Activated T-helper 1 cell treated with anti-CD3 and anti-CD28 coated beads, Interleukin-12 subunit alpha, Interleukin-12 subunit beta, Interleukin-2, Interleukin-4 antibody, amounts not matched to agents 30 ng/mL and 10 ng/mL and 1 ng/mL, durations not matched to agents 14 hours and 24 hours and 36 hours (primary cell): ENCODE results near the gene DNAJC17. TPM values are rescaled to one million over a fixed set of nuclear protein-coding genes. Genes with fewer than 3 reads are reported as not detected.
A peak's percentile ranks its signal among the peaks of the same experiment; 100 is the strongest.

Experiments
- DNase-seq: peaks from one replicate; pipeline ENCODE4 v3.0.0; 2021; ENCODE audit warnings: low spot score
- H3K27ac Mint-ChIP-seq: one replicate; pipeline ENCODE4 v1.8.0; 2021; ENCODE audit warnings: mild to moderate bottlenecking, mixed read lengths
- H3K27me3 Mint-ChIP-seq: one replicate; pipeline ENCODE4 v1.8.0; 2022; ENCODE audit warnings: mild to moderate bottlenecking, moderate library complexity, mixed read lengths; ENCODE audit not compliant: insufficient read depth
- H3K36me3 Mint-ChIP-seq: one replicate; pipeline ENCODE4 v1.8.0; 2021; ENCODE audit warnings: low read depth, mixed read lengths
- H3K4me1 Mint-ChIP-seq: one replicate; pipeline ENCODE4 v1.8.0; 2021; ENCODE audit warnings: low read depth, mixed read lengths
- H3K4me3 Mint-ChIP-seq: one replicate; pipeline ENCODE4 v1.8.0; 2021; ENCODE audit warnings: mild to moderate bottlenecking, moderate library complexity, mixed read lengths
- H3K9me3 Mint-ChIP-seq: one replicate; pipeline ENCODE4 v1.8.0; 2021; ENCODE audit warnings: mixed read lengths
- intact Hi-C: fragments of 100-400 bp; cut with micrococcal nuclease; formaldehyde crosslinking; loops from one replicate; pipeline ENCODE4 v1.15.1; 2024
- total RNA-seq: library from RNA; stranded (reverse); gene quantifications from 2 replicates; pipeline ENCODE4 v1.2.3, GENCODE V29; 2022

The DNAJC17 gene
- total RNA-seq = 52.5 and 54.1 TPM in 2 replicates

GRCh38 chr15:40807028-40807887 lies at the start of gene DNAJC17, which contains the start of gene ZFYVE19:
TSS of gene DNAJC17 (minus strand) at chr15:40807473. CDS start at chr15:40807446, 27 bp downstream.
TSS of gene ZFYVE19 (plus strand) at chr15:40807089. CDS start at chr15:40807590, 501 bp downstream.
- no peaks in the 10 kb centered on the region for H3K27me3 Mint-ChIP-seq

GRCh38 chr15:40856746-40857145 lies 49.5 kb upstream of the DNAJC17 start:
- no peaks in the 10 kb centered on the region for H3K27me3 Mint-ChIP-seq
- no peaks in the 10 kb centered on the region for H3K9me3 Mint-ChIP-seq
- no peak overlapping the region for H3K4me3 Mint-ChIP-seq
- DNase-seq = no peak
- intact Hi-C loops = loop anchor here (1.0 to 5.0 kb wide), 4 partner anchors 18 to 331 kb away; partner anchors contain the start of genes DNAJC17, RHOV, VPS18 and ZFYVE19
- peaks cover 18% of the 10 kb centered on the region for H3K4me1 Mint-ChIP-seq
- no peak overlapping the region for H3K27ac Mint-ChIP-seq
- no peaks in the 10 kb centered on the region for H3K36me3 Mint-ChIP-seq

More at GRCh38 chr15:40807028-40807887, at the start of gene DNAJC17, which contains the start of gene ZFYVE19:
- H3K4me1 Mint-ChIP-seq = peaks cover 17% of the 10 kb centered on the region
- intact Hi-C loops = loop anchor here (1.0 to 5.0 kb wide), 16 partner anchors 37 to 1466 kb away; partner anchors contain the start of genes CHAC1, CHP1, GANC and INO80
- H3K36me3 Mint-ChIP-seq = peaks cover 15% of the 10 kb centered on the region
- peak within 1 kb of the TSS; percentile 93 for H3K4me3 Mint-ChIP-seq
- H3K9me3 Mint-ChIP-seq = no peaks in the 10 kb centered on the region
- peak within 1 kb of the TSS; percentile 100 for H3K27ac Mint-ChIP-seq
- DNase-seq = peak; percentile 93

- Mint-ChIP-seq H3K4me1 (peaks cover 18% of the 10 kb centered on the region), H3K36me3 (peaks cover 2% of the 10 kb centered on the region), H3K27me3 (no peaks in the 10 kb centered on the region), H3K27ac (no peak overlapping the region), H3K4me3 (no peak overlapping the region), H3K9me3 (no peaks in the 10 kb centered on the region)
- intact Hi-C loops = loop anchor here (5.0 kb wide), 2 partner anchors 48 to 332 kb away; partner anchors contain the start of genes DNAJC17 and ZFYVE19
- DNase-seq = no peak
Measured at GRCh38 chr15:40855706-40856234, 48.5 kb upstream of the DNAJC17 start.

GRCh38 chr15:40854161-40854560 lies 46.9 kb upstream of the DNAJC17 start:
- H3K4me1 Mint-ChIP-seq = peaks cover 15% of the 10 kb centered on the region
- DNase-seq = no peak
- H3K4me3 Mint-ChIP-seq = no peak overlapping the region
- H3K9me3 Mint-ChIP-seq = no peaks in the 10 kb centered on the region
- peaks cover 2% of the 10 kb centered on the region for H3K36me3 Mint-ChIP-seq
- no peak overlapping the region for H3K27ac Mint-ChIP-seq
- H3K27me3 Mint-ChIP-seq = no peaks in the 10 kb centered on the region
- intact Hi-C loops = no loop called here

GRCh38 chr15:40853241-40853890 lies 46.1 kb upstream of the DNAJC17 start:
- no peak for DNase-seq
- Mint-ChIP-seq H3K4me3 (no peak overlapping the region), H3K27ac (no peak overlapping the region), H3K36me3 (peaks cover 2% of the 10 kb centered on the region), H3K9me3 (no peaks in the 10 kb centered on the region), H3K27me3 (no peaks in the 10 kb centered on the region), H3K4me1 (peaks cover 9% of the 10 kb centered on the region)
- intact Hi-C loops = no loop called here

GRCh38 chr15:40852529-40852928 lies 45.3 kb upstream of the DNAJC17 start:
- Mint-ChIP-seq H3K36me3 (peaks cover 2% of the 10 kb centered on the region), H3K9me3 (no peaks in the 10 kb centered on the region), H3K4me1 (peaks cover 10% of the 10 kb centered on the region), H3K27ac (no peak overlapping the region), H3K27me3 (no peaks in the 10 kb centered on the region), H3K4me3 (no peak overlapping the region)
- intact Hi-C loops = no loop called here
- DNase-seq = no peak

- no peak for DNase-seq
- intact Hi-C loops = no loop called here
- Mint-ChIP-seq H3K27ac (no peak overlapping the region), H3K4me3 (no peak overlapping the region), H3K27me3 (no peaks in the 10 kb centered on the region), H3K4me1 (peaks cover 23% of the 10 kb centered on the region), H3K36me3 (peaks cover 2% of the 10 kb centered on the region), H3K9me3 (no peaks in the 10 kb centered on the region)
Measured at GRCh38 chr15:40850576-40851112, 43.4 kb upstream of the DNAJC17 start.

- DNase-seq = no peak
- Mint-ChIP-seq H3K27me3 (peaks cover 12% of the 10 kb centered on the region), H3K36me3 (peaks cover 5% of the 10 kb centered on the region), H3K27ac (no peak overlapping the region), H3K9me3 (no peaks in the 10 kb centered on the region), H3K4me1 (peaks cover 33% of the 10 kb centered on the region), H3K4me3 (peak overlapping the region; percentile 53)
- intact Hi-C loops = no loop called here
Measured at GRCh38 chr15:40847223-40847961, 40.1 kb upstream of the DNAJC17 start.

GRCh38 chr15:40846841-40847222 lies 39.6 kb upstream of the DNAJC17 start:
- H3K4me1 Mint-ChIP-seq = peaks cover 33% of the 10 kb centered on the region
- DNase-seq = no peak
- H3K27me3 Mint-ChIP-seq = peaks cover 14% of the 10 kb centered on the region
- peaks cover 5% of the 10 kb centered on the region for H3K36me3 Mint-ChIP-seq
- no peak overlapping the region for H3K27ac Mint-ChIP-seq
- H3K4me3 Mint-ChIP-seq = peak overlapping the region; percentile 53
- intact Hi-C loops = no loop called here
- H3K9me3 Mint-ChIP-seq = no peaks in the 10 kb centered on the region

GRCh38 chr15:40845511-40846284 lies 38.4 kb upstream of the DNAJC17 start:
- H3K27ac Mint-ChIP-seq = no peak overlapping the region
- H3K36me3 Mint-ChIP-seq = peaks cover 3% of the 10 kb centered on the region
- H3K4me3 Mint-ChIP-seq = peak overlapping the region; percentile 69
- H3K4me1 Mint-ChIP-seq = peaks cover 33% of the 10 kb centered on the region
- no peaks in the 10 kb centered on the region for H3K9me3 Mint-ChIP-seq
- intact Hi-C loops = no loop called here
- no peak for DNase-seq
- H3K27me3 Mint-ChIP-seq = peaks cover 14% of the 10 kb centered on the region

- peaks cover 3% of the 10 kb centered on the region for H3K36me3 Mint-ChIP-seq
- H3K9me3 Mint-ChIP-seq = no peaks in the 10 kb centered on the region
- intact Hi-C loops = no loop called here
- H3K27ac Mint-ChIP-seq = peak overlapping the region; percentile 75
- H3K27me3 Mint-ChIP-seq = peaks cover 15% of the 10 kb centered on the region
- H3K4me3 Mint-ChIP-seq = peak overlapping the region; percentile 87
- peaks cover 33% of the 10 kb centered on the region for H3K4me1 Mint-ChIP-seq
- DNase-seq = no peak
Measured at GRCh38 chr15:40845036-40845435, 37.8 kb upstream of the DNAJC17 start.
